ENCODE measurements around the gene CASQ2. TPM values are rescaled to one million over a fixed set of nuclear protein-coding genes. Genes with fewer than 3 reads are reported as not detected.

The CASQ2 gene
- polyA plus RNA-seq, 1 donor from 2014 or later: not detected

DNA sequence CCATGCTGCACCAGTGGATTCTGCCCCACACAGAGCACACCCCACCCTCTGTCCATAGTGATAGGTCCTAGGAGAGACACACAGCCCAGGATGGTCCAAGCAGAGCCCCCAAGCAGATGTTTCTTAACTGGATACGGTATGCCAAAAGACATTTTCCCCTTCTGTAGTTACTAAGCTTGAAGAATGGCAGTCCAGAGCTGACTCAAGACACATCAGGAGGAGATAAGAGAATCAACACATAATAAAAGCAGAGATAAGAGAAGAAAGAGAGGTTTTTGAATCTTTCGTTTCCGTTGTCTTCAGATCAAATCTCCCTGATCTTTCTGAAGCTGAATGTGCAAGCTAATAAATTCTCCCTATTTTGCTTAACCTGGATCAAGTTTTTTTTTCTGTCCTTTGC is 21.8 kb upstream of the CASQ2 start:
- Histone ChIP-seq H3K36me3 (ENCODE audit: insufficient read depth, low read length) (no peaks in the 10 kb centered on the region), H3K9ac (ENCODE audit: low read length) (no peak overlapping the region), H3K4me2 (ENCODE audit: low read length) (no peak overlapping the region), H4K20me1 (ENCODE audit: insufficient read depth) (no peaks in the 10 kb centered on the region), H3K9me2 (ENCODE audit: insufficient read depth, low read length) (no peaks in the 10 kb centered on the region), H3K27ac (ENCODE audit: low read length) (no peak overlapping the region), H2AFZ (ENCODE audit: low read depth, low read length) (no peak overlapping the region), H3K4me3 (ENCODE audit: low read length) (no peak overlapping the region), H3F3A (ENCODE audit: insufficient read depth, low read length, poor library complexity, severe bottlenecking) (no peaks in the 10 kb centered on the region), H3K79me2 (replicated peaks; ENCODE audit: insufficient read depth, low read length) (no peaks in the 10 kb centered on the region), H3K9me3 (ENCODE audit: low read length) (no peaks in the 10 kb centered on the region), H3K27me3 (ENCODE audit: insufficient read depth, low read depth, low read length) (no peaks in the 10 kb centered on the region)
- TF ChIP-seq, protein P1, sequence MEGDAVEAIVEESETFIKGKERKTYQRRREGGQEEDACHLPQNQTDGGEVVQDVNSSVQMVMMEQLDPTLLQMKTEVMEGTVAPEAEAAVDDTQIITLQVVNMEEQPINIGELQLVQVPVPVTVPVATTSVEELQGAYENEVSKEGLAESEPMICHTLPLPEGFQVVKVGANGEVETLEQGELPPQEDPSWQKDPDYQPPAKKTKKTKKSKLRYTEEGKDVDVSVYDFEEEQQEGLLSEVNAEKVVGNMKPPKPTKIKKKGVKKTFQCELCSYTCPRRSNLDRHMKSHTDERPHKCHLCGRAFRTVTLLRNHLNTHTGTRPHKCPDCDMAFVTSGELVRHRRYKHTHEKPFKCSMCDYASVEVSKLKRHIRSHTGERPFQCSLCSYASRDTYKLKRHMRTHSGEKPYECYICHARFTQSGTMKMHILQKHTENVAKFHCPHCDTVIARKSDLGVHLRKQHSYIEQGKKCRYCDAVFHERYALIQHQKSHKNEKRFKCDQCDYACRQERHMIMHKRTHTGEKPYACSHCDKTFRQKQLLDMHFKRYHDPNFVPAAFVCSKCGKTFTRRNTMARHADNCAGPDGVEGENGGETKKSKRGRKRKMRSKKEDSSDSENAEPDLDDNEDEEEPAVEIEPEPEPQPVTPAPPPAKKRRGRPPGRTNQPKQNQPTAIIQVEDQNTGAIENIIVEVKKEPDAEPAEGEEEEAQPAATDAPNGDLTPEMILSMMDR (IDR thresholded peaks at IDR 0.05; ENCODE audit: poor library complexity, severe bottlenecking): no peak

DNA sequence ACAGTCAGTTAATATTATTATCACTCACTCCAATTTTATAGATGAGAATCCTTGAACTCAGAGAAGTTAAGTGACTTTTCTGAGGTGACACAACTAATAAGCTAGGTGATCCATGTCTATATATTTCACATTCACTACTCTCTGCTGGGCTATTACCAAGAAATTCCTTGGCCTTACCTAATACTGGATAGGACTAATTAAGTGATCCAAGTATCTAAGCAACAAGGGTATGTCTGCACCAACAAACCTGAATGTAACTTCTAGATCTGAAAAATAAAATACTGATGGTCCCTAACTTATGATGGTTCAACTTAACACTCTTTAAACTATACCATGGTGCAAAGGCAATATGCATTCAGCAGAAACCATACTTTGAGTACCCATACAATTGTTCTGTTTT is 14.8 kb upstream of the CASQ2 start:
- TF ChIP-seq, protein P1 (IDR thresholded peaks at IDR 0.05; ENCODE audit: poor library complexity, severe bottlenecking): no peak
- TF ChIP-seq MXI1 (conservative IDR thresholded peaks at IDR 0.05; ENCODE audit: poor library complexity, severe bottlenecking): no peak
- no peak for TF ChIP-seq POLR2AphosphoS5 (IDR thresholded peaks at IDR 0.05)
- TF ChIP-seq, protein P2, sequence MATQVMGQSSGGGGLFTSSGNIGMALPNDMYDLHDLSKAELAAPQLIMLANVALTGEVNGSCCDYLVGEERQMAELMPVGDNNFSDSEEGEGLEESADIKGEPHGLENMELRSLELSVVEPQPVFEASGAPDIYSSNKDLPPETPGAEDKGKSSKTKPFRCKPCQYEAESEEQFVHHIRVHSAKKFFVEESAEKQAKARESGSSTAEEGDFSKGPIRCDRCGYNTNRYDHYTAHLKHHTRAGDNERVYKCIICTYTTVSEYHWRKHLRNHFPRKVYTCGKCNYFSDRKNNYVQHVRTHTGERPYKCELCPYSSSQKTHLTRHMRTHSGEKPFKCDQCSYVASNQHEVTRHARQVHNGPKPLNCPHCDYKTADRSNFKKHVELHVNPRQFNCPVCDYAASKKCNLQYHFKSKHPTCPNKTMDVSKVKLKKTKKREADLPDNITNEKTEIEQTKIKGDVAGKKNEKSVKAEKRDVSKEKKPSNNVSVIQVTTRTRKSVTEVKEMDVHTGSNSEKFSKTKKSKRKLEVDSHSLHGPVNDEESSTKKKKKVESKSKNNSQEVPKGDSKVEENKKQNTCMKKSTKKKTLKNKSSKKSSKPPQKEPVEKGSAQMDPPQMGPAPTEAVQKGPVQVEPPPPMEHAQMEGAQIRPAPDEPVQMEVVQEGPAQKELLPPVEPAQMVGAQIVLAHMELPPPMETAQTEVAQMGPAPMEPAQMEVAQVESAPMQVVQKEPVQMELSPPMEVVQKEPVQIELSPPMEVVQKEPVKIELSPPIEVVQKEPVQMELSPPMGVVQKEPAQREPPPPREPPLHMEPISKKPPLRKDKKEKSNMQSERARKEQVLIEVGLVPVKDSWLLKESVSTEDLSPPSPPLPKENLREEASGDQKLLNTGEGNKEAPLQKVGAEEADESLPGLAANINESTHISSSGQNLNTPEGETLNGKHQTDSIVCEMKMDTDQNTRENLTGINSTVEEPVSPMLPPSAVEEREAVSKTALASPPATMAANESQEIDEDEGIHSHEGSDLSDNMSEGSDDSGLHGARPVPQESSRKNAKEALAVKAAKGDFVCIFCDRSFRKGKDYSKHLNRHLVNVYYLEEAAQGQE (IDR thresholded peaks at IDR 0.05; ENCODE audit: borderline replicate concordance): no peak
- TF ChIP-seq EP300 (conservative IDR thresholded peaks at IDR 0.05; ENCODE audit: poor library complexity, severe bottlenecking): no peak
- no peak for TF ChIP-seq EZH2 (IDR thresholded peaks at IDR 0.05; ENCODE audit: borderline replicate concordance, insufficient read depth, low read length, poor library complexity, severe bottlenecking)
- TF ChIP-seq TAF1 (IDR thresholded peaks at IDR 0.05; ENCODE audit: low read depth): no peak
- no peak for TF ChIP-seq SMC3 (conservative IDR thresholded peaks at IDR 0.05; ENCODE audit: poor library complexity)
- no peak for TF ChIP-seq RAD21 (conservative IDR thresholded peaks at IDR 0.05)
- Histone ChIP-seq H4K20me1 (ENCODE audit: insufficient read depth) (no peaks in the 10 kb centered on the region), H3K79me2 (replicated peaks; ENCODE audit: insufficient read depth, low read length) (no peaks in the 10 kb centered on the region), H2AFZ (ENCODE audit: low read depth, low read length) (no peak overlapping the region), H3K9me2 (ENCODE audit: insufficient read depth, low read length) (no peaks in the 10 kb centered on the region), H3K4me3 (ENCODE audit: low read length) (no peak overlapping the region), H3K4me2 (ENCODE audit: low read length) (no peak overlapping the region), H3F3A (ENCODE audit: insufficient read depth, low read length, poor library complexity, severe bottlenecking) (no peaks in the 10 kb centered on the region), H3K9ac (ENCODE audit: low read length) (no peak overlapping the region), H3K9me3 (ENCODE audit: low read length) (no peaks in the 10 kb centered on the region), H3K27ac (ENCODE audit: low read length) (no peak overlapping the region), H3K27me3 (ENCODE audit: insufficient read depth, low read depth, low read length) (no peaks in the 10 kb centered on the region), H3K36me3 (ENCODE audit: insufficient read depth, low read length) (no peaks in the 10 kb centered on the region)

Data from neural cell (in vitro differentiated cells).